H9 (cell line): ENCODE measurements around the gene SLC2A9. TPM values are rescaled to one million over a fixed set of nuclear protein-coding genes. Genes with fewer than 3 reads are reported as not detected.

Experiments
- DNase-seq: peaks from one replicate; pipeline ENCODE4 v3.0.0-alpha.2; 2017
- H2AFZ ChIP-seq: one replicate; pipeline ENCODE4 v1.6.1; 2013; ENCODE audit warnings: mild to moderate bottlenecking, low read length, control low read depth, moderate library complexity
- H2AK5ac ChIP-seq: 2 replicates; pipeline ENCODE4 v1.6.1; 2013; ENCODE audit warnings: low read length, control low read depth, mixed read lengths; ENCODE audit not compliant: insufficient read length
- H2BK120ac ChIP-seq: one replicate; pipeline ENCODE4 v1.6.1; 2013; ENCODE audit warnings: low read depth, mild to moderate bottlenecking, low read length, control low read depth, inconsistent platforms; ENCODE audit not compliant: poor library complexity, severe bottlenecking
- H2BK12ac ChIP-seq: 2 replicates; pipeline ENCODE4 v1.6.1; 2013; ENCODE audit warnings: low read length, control low read depth, mixed read lengths, low read depth; ENCODE audit not compliant: insufficient read length
- H2BK15ac ChIP-seq: 2 replicates; pipeline ENCODE4 v1.6.1; 2013; ENCODE audit warnings: low read depth, low read length, control low read depth
- H2BK20ac ChIP-seq: one replicate; pipeline ENCODE4 v1.6.1; 2013; ENCODE audit warnings: low read depth, mild to moderate bottlenecking, low read length, control low read depth, inconsistent platforms; ENCODE audit not compliant: poor library complexity, severe bottlenecking
- H2BK5ac ChIP-seq: 2 replicates; pipeline ENCODE4 v1.6.1; 2013; ENCODE audit warnings: low read length, control low read depth, mixed read lengths; ENCODE audit not compliant: insufficient read length
- H3K14ac ChIP-seq: 2 replicates; pipeline ENCODE4 v1.6.1; 2013; ENCODE audit warnings: low read length, control low read depth; ENCODE audit not compliant: insufficient read depth
- H3K18ac ChIP-seq: 2 replicates; pipeline ENCODE4 v1.6.1; 2013; ENCODE audit warnings: low read depth, mild to moderate bottlenecking, mixed read lengths, low read length, control low read depth; ENCODE audit not compliant: insufficient read length
- H3K23ac ChIP-seq: 2 replicates; pipeline ENCODE4 v1.6.1; 2013; ENCODE audit warnings: low read length, control low read depth, mixed read lengths, low read depth; ENCODE audit not compliant: insufficient read length
- H3K23me2 ChIP-seq: 2 replicates; pipeline ENCODE4 v1.6.1; 2013; ENCODE audit warnings: low read depth, mild to moderate bottlenecking, mixed read lengths, low read length, control low read depth; ENCODE audit not compliant: insufficient read length, poor library complexity, severe bottlenecking
- H3K27ac ChIP-seq: 2 replicates; pipeline ENCODE4 v1.5.1; 2013; ENCODE audit warnings: low read length, control low read depth, mixed read lengths, low read depth; ENCODE audit not compliant: insufficient read length
- H3K27me3 ChIP-seq: 2 replicates; pipeline ENCODE4 v1.6.1; 2013; ENCODE audit warnings: low read length, control low read depth, inconsistent platforms; ENCODE audit not compliant: insufficient read depth
- H3K4ac ChIP-seq: 2 replicates; pipeline ENCODE4 v1.6.1; 2013; ENCODE audit warnings: low read depth, mild to moderate bottlenecking, control low read depth, inconsistent platforms, low read length, moderate library complexity
- H3K4me1 ChIP-seq: 2 replicates; pipeline ENCODE4 v1.6.1; 2013; ENCODE audit warnings: low read length, control low read depth, inconsistent platforms; ENCODE audit not compliant: insufficient read depth
- H3K4me2 ChIP-seq: 2 replicates; pipeline ENCODE4 v1.6.1; 2013; ENCODE audit warnings: low read length, control low read depth, mixed read lengths; ENCODE audit not compliant: insufficient read length, insufficient read depth
- H3K56ac ChIP-seq: 2 replicates; pipeline ENCODE4 v1.6.1; 2013; ENCODE audit warnings: low read depth, mild to moderate bottlenecking, mixed read lengths, low read length, control low read depth; ENCODE audit not compliant: insufficient read length
- H3K79me1 ChIP-seq: 2 replicates; pipeline ENCODE4 v1.6.1; 2013; ENCODE audit warnings: low read depth, mild to moderate bottlenecking, moderate library complexity, low read length, control low read depth, inconsistent platforms; ENCODE audit not compliant: insufficient read depth, poor library complexity, severe bottlenecking
- H3K79me2 ChIP-seq: 2 replicates; pipeline ENCODE4 v1.6.1; 2013; ENCODE audit warnings: low read length, control low read depth, inconsistent platforms; ENCODE audit not compliant: insufficient read depth
- H3K9ac ChIP-seq: 2 replicates; pipeline ENCODE4 v1.6.1; 2013; ENCODE audit warnings: low read length, control low read depth, mixed read lengths; ENCODE audit not compliant: insufficient read length; ENCODE audit errors: extremely low read depth
- H3K9me3 ChIP-seq: one replicate; pipeline ENCODE4 v1.6.1; 2013; ENCODE audit warnings: low read depth, low read length, inconsistent platforms; ENCODE audit not compliant: control insufficient read depth
- H3T11ph ChIP-seq: one replicate; pipeline ENCODE4 v1.6.1; 2013; ENCODE audit warnings: mild to moderate bottlenecking, low read length, control low read depth, inconsistent platforms
- H4K20me1 ChIP-seq: one replicate; pipeline ENCODE4 v1.6.1; 2013; ENCODE audit not compliant: control insufficient read depth, insufficient read length, insufficient read depth
- H4K5ac ChIP-seq: 2 replicates; pipeline ENCODE4 v1.6.1; 2013; ENCODE audit warnings: low read depth, mild to moderate bottlenecking, mixed read lengths, low read length, control low read depth; ENCODE audit not compliant: insufficient read length
- H4K8ac ChIP-seq: replicated peaks from 2 replicates; pipeline ENCODE4 v1.6.1; 2013; ENCODE audit warnings: low read length, control low read depth, mixed read lengths, low read depth; ENCODE audit not compliant: insufficient read length
- H4K91ac ChIP-seq: 2 replicates; pipeline ENCODE4 v1.6.1; 2013; ENCODE audit warnings: low read depth, mild to moderate bottlenecking, moderate library complexity, mixed read lengths, low read length, control low read depth; ENCODE audit not compliant: insufficient read length
- H3K27ac Mint-ChIP-seq, 3 experiments: 2 replicates in 2 of 3; 3 replicates in 1 of 3; pipeline ENCODE4 v1.8.0; 2020 to 2021; ENCODE audit warnings: mixed read lengths in 3 of 3, mild to moderate bottlenecking in 1 of 3, moderate library complexity in 1 of 3
- H3K27me3 Mint-ChIP-seq: 2 replicates; pipeline ENCODE4 v1.8.0; 2021; ENCODE audit warnings: low read depth, mild to moderate bottlenecking, moderate library complexity, mixed read lengths
- H3K36me3 Mint-ChIP-seq, 3 experiments: 2 replicates in 2 of 3; 3 replicates in 1 of 3; pipeline ENCODE4 v1.8.0; 2020 to 2021; ENCODE audit warnings: low read depth in 3 of 3, mixed read lengths in 3 of 3; ENCODE audit not compliant: insufficient read depth in 1 of 3
- H3K4me1 Mint-ChIP-seq, 2 experiments: 2 replicates each; pipeline ENCODE4 v1.8.0; 2020; ENCODE audit warnings: mixed read lengths in 2 of 2
- H3K4me3 Mint-ChIP-seq, 2 experiments: 2 replicates in 1 of 2; 3 replicates in 1 of 2; pipeline ENCODE4 v1.8.0; 2020 to 2021; ENCODE audit warnings: mild to moderate bottlenecking in 2 of 2, mixed read lengths in 2 of 2, moderate library complexity in 1 of 2
- H3K9me3 Mint-ChIP-seq, 2 experiments: 2 replicates in 1 of 2; 3 replicates in 1 of 2; pipeline ENCODE4 v1.8.0; 2020; ENCODE audit warnings: mild to moderate bottlenecking in 2 of 2, mixed read lengths in 2 of 2, moderate library complexity in 1 of 2
- WGBS: extraction: QIAGEN DNeasy Blood & Tissue Kit; methylation state at CpG from one replicate; pipeline ENCODE4 v1.1.7; 2013; ENCODE audit warnings: missing lambda C conversion rate, low lambda C conversion rate, mixed read lengths; ENCODE audit not compliant: insufficient read length; ENCODE audit errors: extremely low coverage; 5-methylcytosine and 5-hydroxymethylcytosine counted together
- total RNA-seq: library from RNA; stranded (reverse); gene quantifications from 2 replicates; pipeline ENCODE4 v1.2.1, GENCODE V29; 2021
- TF ChIP-seq, protein P1 (sequence below): fragments of 200-600 bp; sonication (generic); conservative IDR thresholded peaks from 3 replicates; pipeline ENCODE4 v1.8.0; 2021; ENCODE audit warnings: antibody characterized with exemption, mild to moderate bottlenecking

Gene SLC2A9
- total RNA-seq, 1 experiment from 2014 or later, result 0.79 TPM

GRCh38 chr4:9811806-9812205 is 209.5 kb downstream of the SLC2A9 start:
- H3K9ac ChIP-seq, result no peak overlapping the region
- H3K14ac ChIP-seq, result no peak overlapping the region
- no peak overlapping the region for H3K4ac ChIP-seq
- H2BK20ac ChIP-seq, result no peak overlapping the region
- H3K27ac Mint-ChIP-seq, result no peak overlapping the region
- no peaks in the 10 kb centered on the region for H3K79me1 ChIP-seq
- H3T11ph ChIP-seq, result no peak overlapping the region
- no peak overlapping the region for H3K4me2 ChIP-seq
- H2AFZ ChIP-seq, result no peak overlapping the region
- no peaks in the 10 kb centered on the region for H3K9me3 Mint-ChIP-seq
- no peaks in the 10 kb centered on the region for H3K4me1 ChIP-seq
- no peaks in the 10 kb centered on the region for H3K23me2 ChIP-seq
- H3K27me3 Mint-ChIP-seq, result peaks cover 10% of the 10 kb centered on the region
- H3K79me2 ChIP-seq, result no peaks in the 10 kb centered on the region
- no peaks in the 10 kb centered on the region for H4K20me1 ChIP-seq
- H2BK12ac ChIP-seq, result no peak overlapping the region
- no peak for DNase-seq
- WGBS, result no CpG with 5 or more reads among the region's 3 CpGs
- H3K56ac ChIP-seq, result no peak overlapping the region
- H2BK5ac ChIP-seq, result no peak overlapping the region
- H3K4me1 Mint-ChIP-seq, result 0 out of 4 replicates have a peak, but pooled peaks cover 0 to 7% of the 10 kb centered on the region in 2 experiments
- no peaks in the 10 kb centered on the region; a peak in 1 of 7 replicates for H3K36me3 Mint-ChIP-seq
- no peak overlapping the region for H4K91ac ChIP-seq
- no peak overlapping the region for H2BK15ac ChIP-seq
- H3K4me3 Mint-ChIP-seq, result no peak overlapping the region
- no peaks in the 10 kb centered on the region for H3K27me3 ChIP-seq
- H2AK5ac ChIP-seq, result no peak overlapping the region
- no peak overlapping the region for H4K8ac ChIP-seq
- no peak overlapping the region for H3K23ac ChIP-seq
- TF ChIP-seq, protein P1, sequence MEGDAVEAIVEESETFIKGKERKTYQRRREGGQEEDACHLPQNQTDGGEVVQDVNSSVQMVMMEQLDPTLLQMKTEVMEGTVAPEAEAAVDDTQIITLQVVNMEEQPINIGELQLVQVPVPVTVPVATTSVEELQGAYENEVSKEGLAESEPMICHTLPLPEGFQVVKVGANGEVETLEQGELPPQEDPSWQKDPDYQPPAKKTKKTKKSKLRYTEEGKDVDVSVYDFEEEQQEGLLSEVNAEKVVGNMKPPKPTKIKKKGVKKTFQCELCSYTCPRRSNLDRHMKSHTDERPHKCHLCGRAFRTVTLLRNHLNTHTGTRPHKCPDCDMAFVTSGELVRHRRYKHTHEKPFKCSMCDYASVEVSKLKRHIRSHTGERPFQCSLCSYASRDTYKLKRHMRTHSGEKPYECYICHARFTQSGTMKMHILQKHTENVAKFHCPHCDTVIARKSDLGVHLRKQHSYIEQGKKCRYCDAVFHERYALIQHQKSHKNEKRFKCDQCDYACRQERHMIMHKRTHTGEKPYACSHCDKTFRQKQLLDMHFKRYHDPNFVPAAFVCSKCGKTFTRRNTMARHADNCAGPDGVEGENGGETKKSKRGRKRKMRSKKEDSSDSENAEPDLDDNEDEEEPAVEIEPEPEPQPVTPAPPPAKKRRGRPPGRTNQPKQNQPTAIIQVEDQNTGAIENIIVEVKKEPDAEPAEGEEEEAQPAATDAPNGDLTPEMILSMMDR, result no peak
- no peak overlapping the region for H4K5ac ChIP-seq
- no peaks in the 10 kb centered on the region for H3K9me3 ChIP-seq
- no peak overlapping the region for H2BK120ac ChIP-seq
- no peak overlapping the region for H3K27ac ChIP-seq
- no peak overlapping the region for H3K18ac ChIP-seq
